ENCODE results near the gene CHCHD5. TPM values are rescaled to one million over a fixed set of nuclear protein-coding genes. Genes with fewer than 3 reads are reported as not detected.

Gene CHCHD5
- total RNA-seq, 1 donor from 2014 or later, result 23.9 TPM

GRCh38 chr2:112626604-112627059, 42.2 kb downstream of the CHCHD5 start:
- peak overlapping the region; percentile 14 for H3K4me3 ChIP-seq

GRCh38 chr2:112627060-112628040, 42.9 kb downstream of the CHCHD5 start:
- intact Hi-C loops (cut with DNase I), result no loop called here
- H3K4me1 ChIP-seq, result peaks cover 43% of the 10 kb centered on the region
- peak; percentile 83 for ATAC-seq
- no peak for TF ChIP-seq CTCF (IDR thresholded peaks at IDR 0.05)
- peak overlapping the region; percentile 80 for H3K27ac ChIP-seq
- DNase-seq, result peak; percentile 62
- no peaks in the 10 kb centered on the region for H3K27me3 ChIP-seq
- no peaks in the 10 kb centered on the region for H3K9me3 ChIP-seq
- H3K36me3 ChIP-seq, result no peaks in the 10 kb centered on the region
- peak overlapping the region; percentile 14 for H3K4me3 ChIP-seq

More at GRCh38 chr2:112626604-112627059, 42.2 kb downstream of the CHCHD5 start:
- intact Hi-C loops (cut with DNase I), result no loop called here
- peak; percentile 84 for TF ChIP-seq CTCF (IDR thresholded peaks at IDR 0.05)
- H3K36me3 ChIP-seq, result no peaks in the 10 kb centered on the region
- no peaks in the 10 kb centered on the region for H3K9me3 ChIP-seq
- H3K27ac ChIP-seq, result peak overlapping the region; percentile 80
- H3K4me1 ChIP-seq, result peaks cover 38% of the 10 kb centered on the region
- peak; percentile 79 for DNase-seq
- peak; percentile 80 for ATAC-seq
- H3K27me3 ChIP-seq, result no peaks in the 10 kb centered on the region

GRCh38 chr2:112629224-112629623, 44.8 kb downstream of the CHCHD5 start:
- H3K27me3 ChIP-seq, result no peaks in the 10 kb centered on the region
- H3K4me1 ChIP-seq, result peaks cover 41% of the 10 kb centered on the region
- H3K36me3 ChIP-seq, result no peaks in the 10 kb centered on the region
- H3K4me3 ChIP-seq, result no peak overlapping the region
- ATAC-seq, result no peak
- DNase-seq, result no peak
- intact Hi-C loops (cut with DNase I), result no loop called here
- no peak overlapping the region for H3K27ac ChIP-seq
- no peak for TF ChIP-seq CTCF (IDR thresholded peaks at IDR 0.05)
- H3K9me3 ChIP-seq, result no peaks in the 10 kb centered on the region

GRCh38 chr2:112629823-112630222, 45.4 kb downstream of the CHCHD5 start:
- no peak overlapping the region for H3K27ac ChIP-seq
- H3K27me3 ChIP-seq, result no peaks in the 10 kb centered on the region
- H3K4me1 ChIP-seq, result peaks cover 41% of the 10 kb centered on the region
- intact Hi-C loops (cut with DNase I), result no loop called here
- DNase-seq (no peak), ATAC-seq (no peak)
- H3K9me3 ChIP-seq, result no peaks in the 10 kb centered on the region
- no peak for TF ChIP-seq CTCF (IDR thresholded peaks at IDR 0.05)
- H3K36me3 ChIP-seq, result no peaks in the 10 kb centered on the region
- no peak overlapping the region for H3K4me3 ChIP-seq

GRCh38 chr2:112630268-112630667, 45.9 kb downstream of the CHCHD5 start:
- peaks cover 41% of the 10 kb centered on the region for H3K4me1 ChIP-seq
- intact Hi-C loops (cut with DNase I), result no loop called here
- H3K27ac ChIP-seq, result no peak overlapping the region
- ATAC-seq (no peak), DNase-seq (peak; percentile 8)
- H3K4me3 ChIP-seq, result no peak overlapping the region
- H3K9me3 ChIP-seq, result no peaks in the 10 kb centered on the region
- no peaks in the 10 kb centered on the region for H3K27me3 ChIP-seq
- no peak for TF ChIP-seq CTCF (IDR thresholded peaks at IDR 0.05)
- no peaks in the 10 kb centered on the region for H3K36me3 ChIP-seq

Data from upper lobe of right lung (tissue), 1 donor.